SH-SY5Y (cell line): ENCODE results near the gene STAT4.

Experiments used
- GATA2 ChIP-seq: IDR thresholded peaks from 2 replicates; pipeline ENCODE4 v1.6.1; 2011; ENCODE audit warnings: mild to moderate bottlenecking, low read depth, low read length
- GATA3 ChIP-seq: IDR thresholded peaks from 2 replicates; pipeline ENCODE4 v1.6.1; 2011; ENCODE audit warnings: low read depth, mild to moderate bottlenecking, low read length, moderate library complexity

GRCh38 chr2:191003405-191004309, 147.1 kb downstream of the STAT4 start:
- TF ChIP-seq GATA3, result no peak
- TF ChIP-seq GATA2, result no peak
